Measurements from ENCODE around the gene DUT.

DUT gene

DNA sequence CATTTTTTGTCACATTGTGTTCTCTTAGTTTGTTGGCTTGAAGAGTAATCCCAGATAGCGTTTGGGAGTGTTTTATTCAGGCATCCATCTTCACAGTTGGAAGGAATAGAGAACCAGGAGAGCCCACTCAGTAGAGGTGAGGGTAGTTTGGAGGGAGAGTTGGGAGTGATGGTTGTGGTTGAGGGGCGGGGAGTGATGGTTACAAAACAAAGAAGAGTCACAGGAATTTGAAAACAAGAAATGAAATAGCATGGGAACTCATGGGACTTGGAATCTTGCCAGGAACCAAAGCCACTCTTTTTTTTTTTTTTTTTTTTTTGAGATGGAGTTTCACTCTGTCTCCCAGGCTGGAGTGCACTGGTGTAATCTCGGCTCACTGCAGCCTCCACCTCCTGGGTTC, 36.3 kb downstream of the DUT start:
- in situ Hi-C loops (cut with HindIII; ENCODE audit: low sequenced_read_pairs) = no loop called here

- in situ Hi-C loops (cut with HindIII; ENCODE audit: low sequenced_read_pairs) = no loop called here
Measured at GRCh38 chr15:48370460-48370859, 39.2 kb downstream of the DUT start.

DNA sequence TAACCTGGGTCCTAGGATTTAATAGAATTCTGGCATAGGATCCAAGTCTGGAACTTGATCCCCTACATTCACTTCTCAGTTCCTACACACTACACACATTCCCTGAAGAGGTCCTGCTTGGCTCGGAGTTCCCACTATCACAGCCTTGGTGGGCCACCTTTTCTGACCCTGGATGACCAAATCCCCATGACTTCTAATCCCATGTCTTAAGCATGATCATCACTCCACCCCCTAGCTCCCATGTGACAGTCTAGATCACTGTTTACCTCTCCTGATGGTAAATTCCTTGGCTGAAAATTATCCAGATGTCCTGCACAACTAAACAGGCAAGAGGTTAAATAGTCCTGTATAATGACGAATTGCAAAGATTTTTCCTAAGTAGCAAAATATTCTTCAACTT, 40.3 kb downstream of the DUT start:
- in situ Hi-C loops (cut with HindIII; ENCODE audit: low sequenced_read_pairs) = no loop called here

GRCh38 chr15:48371961-48372360, 40.7 kb downstream of the DUT start:
- in situ Hi-C loops (cut with HindIII; ENCODE audit: low sequenced_read_pairs) = no loop called here

DNA sequence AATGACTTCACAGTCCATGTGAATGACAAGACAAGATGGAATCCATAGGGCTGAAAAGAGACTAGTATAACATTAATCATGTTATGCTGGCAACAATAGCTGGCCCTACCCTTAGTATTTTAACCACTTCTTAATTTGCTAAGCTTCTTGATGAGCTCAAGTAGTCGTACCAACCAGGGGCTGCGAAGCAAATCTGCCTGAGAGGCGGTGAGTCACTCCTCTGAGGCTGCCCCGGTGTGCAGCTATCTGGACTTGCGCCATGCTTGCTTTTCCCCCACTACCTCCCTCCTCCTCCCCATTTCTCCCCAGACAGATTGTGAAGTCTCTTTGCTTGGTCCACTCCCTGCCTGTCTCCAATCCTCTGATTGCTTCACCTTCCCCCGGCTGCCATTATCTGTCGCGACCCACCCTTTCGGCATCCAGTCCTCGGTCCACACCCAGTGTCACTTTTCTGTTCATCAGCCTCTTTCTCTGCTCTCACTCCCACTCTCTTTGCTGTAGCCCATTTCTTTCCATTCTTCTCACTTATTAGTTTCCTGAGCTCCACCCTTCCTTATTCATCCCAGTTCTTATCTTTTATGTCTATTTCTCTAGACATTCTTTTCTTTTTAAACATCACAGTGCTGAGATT, 42.7 kb downstream of the DUT start:
- in situ Hi-C loops (cut with HindIII; ENCODE audit: low sequenced_read_pairs) = no loop called here

DNA sequence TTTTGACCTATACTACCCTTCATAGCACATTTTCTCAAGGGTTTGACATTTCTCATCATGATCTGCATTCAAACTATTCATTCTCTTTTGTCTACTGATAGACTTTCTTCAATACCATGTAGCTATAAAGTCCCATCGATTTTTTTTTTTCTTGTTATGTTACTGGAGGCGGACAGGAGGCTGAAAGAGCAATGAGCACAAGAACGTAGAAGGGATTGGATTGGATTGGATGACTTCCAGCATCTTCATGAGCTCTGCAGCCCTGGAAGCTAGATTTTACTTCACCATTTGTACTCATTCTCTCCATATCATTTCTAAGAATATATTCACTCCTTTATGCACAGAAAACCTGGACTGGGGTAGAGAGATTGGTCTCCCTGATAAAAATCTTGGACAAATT, 43.2 kb downstream of the DUT start:
- in situ Hi-C loops (cut with HindIII; ENCODE audit: low sequenced_read_pairs) = no loop called here

DNA sequence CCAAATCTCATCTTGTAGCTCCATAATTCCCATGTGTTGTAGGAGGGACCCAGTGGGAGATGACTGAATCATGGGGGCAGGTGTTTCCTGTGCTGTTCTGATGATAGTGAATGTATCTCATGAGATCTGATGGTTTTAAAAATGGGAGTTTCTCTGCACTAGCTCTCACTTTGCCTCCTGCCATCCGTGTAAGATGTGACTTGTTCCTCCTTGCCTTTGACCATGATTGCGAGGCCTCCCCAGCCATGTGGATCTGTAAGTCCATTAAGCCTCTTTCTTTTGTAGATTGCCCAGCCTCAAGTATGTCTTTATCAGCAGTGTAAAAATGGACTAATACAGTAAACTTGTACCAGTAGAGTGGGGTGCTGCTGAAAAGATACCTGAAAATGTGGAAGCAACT, 44.5 kb downstream of the DUT start:
- in situ Hi-C loops (cut with HindIII; ENCODE audit: low sequenced_read_pairs) = no loop called here

- in situ Hi-C loops (cut with HindIII; ENCODE audit: low sequenced_read_pairs) = no loop called here
Measured at GRCh38 chr15:48380198-48380597, 49.0 kb downstream of the DUT start.

GRCh38 chr15:48381861-48382260, 50.6 kb downstream of the DUT start:
- in situ Hi-C loops (cut with HindIII; ENCODE audit: low sequenced_read_pairs) = no loop called here

GRCh38 chr15:48383031-48383430, 51.8 kb downstream of the DUT start:
- in situ Hi-C loops (cut with HindIII; ENCODE audit: low sequenced_read_pairs) = no loop called here

DNA sequence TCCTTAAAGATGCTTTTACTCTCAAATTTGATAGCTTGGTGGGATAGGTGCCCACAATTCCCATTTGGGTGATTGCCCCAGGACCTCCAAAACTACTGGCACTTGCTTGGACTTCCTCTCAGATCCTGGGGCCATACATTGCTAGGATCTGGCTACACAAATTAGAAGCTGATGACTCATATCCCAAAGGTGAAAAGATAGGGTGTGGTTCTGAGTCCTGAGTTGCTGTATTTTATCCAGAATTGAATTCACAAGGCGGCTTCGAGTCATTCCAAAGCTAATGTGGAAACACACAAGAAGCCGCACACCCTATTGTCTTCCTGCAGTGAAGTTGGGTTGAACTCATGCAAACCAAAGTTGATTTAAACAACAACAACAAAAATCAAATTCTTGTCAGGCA, 53.4 kb downstream of the DUT start:
- in situ Hi-C loops (cut with HindIII; ENCODE audit: low sequenced_read_pairs) = no loop called here

DNA sequence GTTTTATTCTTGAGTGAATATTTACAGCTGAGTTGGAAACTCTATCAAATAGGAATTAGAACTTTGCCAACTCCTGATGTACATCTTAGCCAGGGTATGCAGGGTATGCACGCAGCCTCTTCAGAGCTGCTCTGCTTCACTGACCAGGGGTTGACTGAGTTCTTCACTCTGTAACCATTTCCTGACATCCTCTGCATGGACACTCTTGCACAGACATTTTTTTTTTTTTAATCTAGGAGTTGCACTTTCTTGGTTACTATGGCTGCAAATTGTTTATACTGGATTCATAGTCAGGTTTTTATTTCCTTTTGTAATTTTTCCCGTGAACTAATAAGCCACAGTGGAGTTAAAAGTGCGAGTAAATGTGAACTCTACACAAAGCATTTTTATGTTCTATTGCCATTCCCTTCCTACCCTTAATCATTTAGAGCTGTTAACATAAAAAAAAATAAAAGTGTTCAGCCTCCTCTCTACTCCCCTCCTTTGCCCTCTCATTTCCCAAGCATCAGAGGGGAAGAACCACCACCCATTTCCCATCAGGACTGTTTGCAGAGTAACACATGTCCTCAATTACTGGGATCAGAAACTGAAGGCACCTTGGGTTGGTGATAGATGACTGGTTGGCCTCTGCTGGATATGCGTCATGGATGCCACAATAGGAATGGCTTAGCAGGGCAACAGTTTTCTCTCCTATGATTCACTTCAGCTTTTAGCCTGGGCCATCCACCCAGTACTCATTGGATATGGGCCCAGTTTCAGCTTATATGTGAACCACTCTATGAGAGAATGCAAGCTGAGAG, 54.0 kb downstream of the DUT start:
- in situ Hi-C loops (cut with HindIII; ENCODE audit: low sequenced_read_pairs) = no loop called here

DNA sequence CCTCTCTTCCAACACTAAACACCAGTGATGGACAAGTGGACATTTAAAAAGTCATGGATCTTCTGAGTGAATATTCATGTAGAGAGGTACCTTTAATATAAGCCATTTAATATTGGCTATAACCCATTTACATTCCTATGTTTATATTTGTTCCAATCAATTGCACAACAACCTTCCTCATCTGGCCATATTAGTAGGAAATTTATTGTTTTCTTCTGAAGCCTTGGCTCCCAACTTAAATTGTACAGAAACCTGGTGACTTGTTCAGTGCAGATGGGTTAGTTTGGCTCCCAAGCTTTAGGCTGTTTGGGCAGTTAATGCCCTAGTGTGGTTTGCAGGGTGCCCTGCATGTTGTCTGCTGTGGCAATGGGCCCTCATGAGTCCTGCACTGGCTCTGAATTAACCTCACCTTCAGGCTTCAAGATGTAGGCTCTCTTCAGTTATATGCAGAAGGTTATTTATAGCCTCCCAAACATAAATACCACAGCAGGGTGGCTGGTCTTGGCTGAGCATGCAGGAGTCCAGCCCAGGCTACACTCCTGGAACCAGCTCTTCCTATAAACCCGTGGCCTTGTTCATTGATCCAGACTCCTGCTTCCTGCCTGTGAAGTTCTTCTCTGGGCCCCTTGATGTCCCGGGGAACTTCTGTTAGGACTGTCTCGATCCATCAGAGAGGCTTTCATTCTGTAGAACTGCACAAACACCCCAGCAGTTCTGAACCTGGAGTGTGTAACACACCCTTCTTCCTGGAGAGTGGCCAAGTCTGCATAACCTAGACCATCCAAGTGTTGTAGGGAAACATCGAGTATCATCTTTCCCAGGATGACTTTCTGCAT, 57.0 kb downstream of the DUT start:
- in situ Hi-C loops (cut with HindIII; ENCODE audit: low sequenced_read_pairs) = no loop called here

DNA sequence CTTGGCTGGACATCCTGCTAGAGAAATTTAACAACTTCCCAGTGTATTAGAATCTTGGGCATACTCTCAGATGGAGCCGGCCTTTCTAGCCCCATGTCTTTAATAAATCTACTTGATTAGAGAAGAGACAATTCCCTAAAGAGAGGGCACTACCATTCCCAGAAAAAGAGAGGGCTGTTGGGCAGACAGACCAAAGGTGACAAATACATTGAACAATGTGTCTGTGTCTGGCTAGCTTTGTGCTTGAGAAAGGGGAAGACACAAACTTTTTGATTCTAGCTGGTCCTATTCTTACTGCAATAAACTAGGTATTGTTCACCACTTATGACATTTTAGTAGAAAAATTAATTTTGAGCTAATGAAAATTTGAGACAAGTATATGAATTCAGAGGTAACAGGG, 57.7 kb downstream of the DUT start:
- in situ Hi-C loops (cut with HindIII; ENCODE audit: low sequenced_read_pairs) = no loop called here

DNA sequence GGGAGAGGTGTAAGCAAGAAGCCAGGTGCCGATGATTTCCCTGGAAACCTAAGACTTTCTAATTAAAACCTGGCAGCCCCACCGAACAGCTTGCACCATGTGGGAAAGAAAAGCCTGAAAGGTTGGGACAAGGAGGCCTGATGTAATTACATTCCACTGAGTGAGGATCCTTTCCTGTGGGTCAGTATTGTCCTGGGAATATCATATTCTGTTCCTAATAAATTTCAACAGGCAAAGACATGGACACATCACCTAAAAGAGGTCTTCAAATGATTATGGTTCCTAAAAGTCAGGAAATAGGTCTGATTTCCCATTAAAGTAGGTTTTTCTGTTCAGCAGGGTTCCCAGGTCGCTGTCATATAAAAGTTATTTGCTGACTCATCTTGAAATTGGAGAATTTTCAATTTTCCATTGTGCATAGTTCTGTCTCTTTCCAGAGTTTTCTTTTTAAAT, 58.5 kb downstream of the DUT start:
- in situ Hi-C loops (cut with HindIII; ENCODE audit: low sequenced_read_pairs) = no loop called here

DNA sequence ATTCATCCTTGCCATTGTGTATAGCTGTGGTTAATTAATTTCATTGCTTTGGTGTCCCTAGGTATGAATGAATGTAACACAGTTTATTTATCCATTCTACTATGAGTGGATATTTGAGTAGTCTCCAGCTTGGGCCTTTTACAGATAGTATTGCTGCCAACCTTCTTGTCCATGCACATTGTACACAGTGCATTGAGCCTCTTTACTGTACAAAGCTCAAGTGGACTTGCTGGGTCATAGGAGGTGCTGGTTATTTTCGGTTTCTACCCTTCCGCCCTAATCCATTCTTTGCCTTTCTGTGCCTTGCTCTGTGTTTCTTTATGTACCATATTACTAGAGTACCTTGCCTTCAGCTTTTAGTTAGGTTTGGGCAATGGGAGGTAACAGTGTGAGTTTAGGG, 60.7 kb downstream of the DUT start:
- in situ Hi-C loops (cut with HindIII; ENCODE audit: low sequenced_read_pairs) = no loop called here

GRCh38 chr15:48392356-48392755, 61.1 kb downstream of the DUT start:
- in situ Hi-C loops (cut with HindIII; ENCODE audit: low sequenced_read_pairs) = no loop called here
